Breast epithelium (tissue), 3 donors: ENCODE data around the gene PAN3.

Experiments
- CTCF ChIP-seq, 3 donors: fragments of 450-650 bp; IDR thresholded peaks; one replicate each; pipeline ENCODE4 v1.5.1; 2016 to 2017; ENCODE audit warnings: antibody characterized with exemption in 3 of 3, mild to moderate bottlenecking in 3 of 3, moderate library complexity in 3 of 3
- POLR2A ChIP-seq: fragments of 450-650 bp; IDR thresholded peaks from one replicate; pipeline ENCODE4 v1.6.1; 2016; ENCODE audit warnings: antibody characterized with exemption, mild to moderate bottlenecking, moderate library complexity
- POLR2AphosphoS5 ChIP-seq, 3 donors: sonication (generic); formaldehyde crosslinking; IDR thresholded peaks; one replicate each; pipeline ENCODE4 v1.6.1; 2017; ENCODE audit warnings: antibody characterized with exemption in 3 of 3

- TF ChIP-seq CTCF (IDR thresholded peaks at IDR 0.05) (no peak), POLR2A (no peak), POLR2AphosphoS5 (IDR thresholded peaks at IDR 0.05) (no peak)
These were observed 203.9 kb downstream of the PAN3 start for GRCh38 chr13:28342251-28342650.
